Liver (tissue), 3 donors: ENCODE measurements around the gene FOXK2.
"Not testable (repeated sequence)": the region's sequence is repeated elsewhere in the genome, so short reads cannot be mapped to it uniquely, and the experiment has no call there.

ENCODE experiments used
- EGR1 ChIP-seq, 2 donors: IDR thresholded peaks; 2 replicates each; pipeline ENCODE4 v1.6.1; 2016 to 2018; ENCODE audit warnings: antibody characterized with exemption in 2 of 2, low read depth in 2 of 2
- FOXA1 ChIP-seq: IDR thresholded peaks from 2 replicates; pipeline ENCODE4 v1.6.1; 2016; ENCODE audit warnings: antibody characterized with exemption
- GABPA ChIP-seq, 2 donors: IDR thresholded peaks in 1 of 2; conservative IDR thresholded peaks in 1 of 2; 2 replicates each; pipeline ENCODE4 v1.6.1; 2016; ENCODE audit warnings: antibody characterized with exemption in 2 of 2, mild to moderate bottlenecking in 1 of 2, moderate library complexity in 1 of 2
- HNF4G ChIP-seq: IDR thresholded peaks from 2 replicates; pipeline ENCODE4 v1.6.1; 2016; ENCODE audit warnings: antibody characterized with exemption
- NR2F2 ChIP-seq: IDR thresholded peaks from 2 replicates; pipeline ENCODE4 v1.6.1; 2016; ENCODE audit warnings: antibody characterized with exemption
- RAD21 ChIP-seq, 2 donors: IDR thresholded peaks; 2 replicates each; pipeline ENCODE4 v1.6.1; 2016; ENCODE audit warnings: antibody characterized with exemption in 2 of 2, mild to moderate bottlenecking in 2 of 2
- SP1 ChIP-seq: IDR thresholded peaks from 2 replicates; pipeline ENCODE4 v1.6.1; 2018; ENCODE audit warnings: antibody characterized with exemption, mild to moderate bottlenecking
- YY1 ChIP-seq: IDR thresholded peaks from 2 replicates; pipeline ENCODE4 v1.6.1; 2016; ENCODE audit warnings: antibody characterized with exemption, mild to moderate bottlenecking
- TF ChIP-seq, protein P1 (sequence below): fragments of 150-350 bp; IDR thresholded peaks from 2 replicates; pipeline ENCODE4 v1.5.1; 2017; ENCODE audit warnings: improper control_type of control experiment, low read depth, low read length; ENCODE audit not compliant: missing input control
- TF ChIP-seq, protein P2 (sequence below): IDR thresholded peaks from 2 replicates; pipeline ENCODE4 v1.6.1; 2016; ENCODE audit warnings: antibody characterized with exemption
- TF ChIP-seq, protein P3 (sequence below): IDR thresholded peaks from 2 replicates; pipeline ENCODE4 v1.6.1; 2016; ENCODE audit warnings: antibody characterized with exemption
- TF ChIP-seq, protein P4 (sequence below): IDR thresholded peaks from 2 replicates; pipeline ENCODE4 v1.6.1; 2016; ENCODE audit warnings: antibody characterized with exemption, mild to moderate bottlenecking
- donor health status: healthy.
- donor health status: healthy.

DNA sequence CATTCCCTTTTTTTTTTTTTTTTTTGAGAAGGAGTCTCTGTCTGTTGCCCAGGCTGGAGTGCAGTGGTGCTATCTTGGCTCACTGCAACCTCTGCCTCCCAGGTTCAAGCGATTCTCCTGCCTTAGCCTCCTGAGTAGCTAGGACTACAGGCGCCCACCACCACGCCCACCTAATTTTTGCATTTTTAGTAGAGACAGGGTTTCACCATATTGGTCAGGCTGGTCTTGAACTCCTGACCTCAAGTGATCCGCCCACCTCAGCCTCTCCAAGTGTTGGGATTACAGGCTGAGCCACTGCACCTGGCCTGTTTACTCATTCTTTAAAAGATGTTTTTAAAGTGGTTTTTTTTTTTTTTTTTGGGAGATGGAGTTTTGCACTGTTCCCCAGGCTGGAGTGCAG, 44.2 kb downstream of the FOXK2 start:
- TF ChIP-seq, protein P1, sequence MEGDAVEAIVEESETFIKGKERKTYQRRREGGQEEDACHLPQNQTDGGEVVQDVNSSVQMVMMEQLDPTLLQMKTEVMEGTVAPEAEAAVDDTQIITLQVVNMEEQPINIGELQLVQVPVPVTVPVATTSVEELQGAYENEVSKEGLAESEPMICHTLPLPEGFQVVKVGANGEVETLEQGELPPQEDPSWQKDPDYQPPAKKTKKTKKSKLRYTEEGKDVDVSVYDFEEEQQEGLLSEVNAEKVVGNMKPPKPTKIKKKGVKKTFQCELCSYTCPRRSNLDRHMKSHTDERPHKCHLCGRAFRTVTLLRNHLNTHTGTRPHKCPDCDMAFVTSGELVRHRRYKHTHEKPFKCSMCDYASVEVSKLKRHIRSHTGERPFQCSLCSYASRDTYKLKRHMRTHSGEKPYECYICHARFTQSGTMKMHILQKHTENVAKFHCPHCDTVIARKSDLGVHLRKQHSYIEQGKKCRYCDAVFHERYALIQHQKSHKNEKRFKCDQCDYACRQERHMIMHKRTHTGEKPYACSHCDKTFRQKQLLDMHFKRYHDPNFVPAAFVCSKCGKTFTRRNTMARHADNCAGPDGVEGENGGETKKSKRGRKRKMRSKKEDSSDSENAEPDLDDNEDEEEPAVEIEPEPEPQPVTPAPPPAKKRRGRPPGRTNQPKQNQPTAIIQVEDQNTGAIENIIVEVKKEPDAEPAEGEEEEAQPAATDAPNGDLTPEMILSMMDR, result not testable (repeated sequence)
- TF ChIP-seq FOXA1; RAD21 (IDR thresholded peaks at IDR 0.05); YY1; HNF4G; EGR1 (IDR thresholded peaks at IDR 0.05; ENCODE audit: low read depth in 2 of 2); NR2F2; SP1; GABPA (IDR thresholded peaks at IDR 0.05 in 1 of 2, conservative IDR thresholded peaks at IDR 0.05 in 1 of 2): not testable (repeated sequence)
- TF ChIP-seq, protein P2, sequence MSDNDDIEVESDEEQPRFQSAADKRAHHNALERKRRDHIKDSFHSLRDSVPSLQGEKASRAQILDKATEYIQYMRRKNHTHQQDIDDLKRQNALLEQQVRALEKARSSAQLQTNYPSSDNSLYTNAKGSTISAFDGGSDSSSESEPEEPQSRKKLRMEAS, result not testable (repeated sequence)
- TF ChIP-seq, protein P3, sequence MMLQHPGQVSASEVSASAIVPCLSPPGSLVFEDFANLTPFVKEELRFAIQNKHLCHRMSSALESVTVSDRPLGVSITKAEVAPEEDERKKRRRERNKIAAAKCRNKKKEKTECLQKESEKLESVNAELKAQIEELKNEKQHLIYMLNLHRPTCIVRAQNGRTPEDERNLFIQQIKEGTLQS, result not testable (repeated sequence)
- TF ChIP-seq, protein P4, sequence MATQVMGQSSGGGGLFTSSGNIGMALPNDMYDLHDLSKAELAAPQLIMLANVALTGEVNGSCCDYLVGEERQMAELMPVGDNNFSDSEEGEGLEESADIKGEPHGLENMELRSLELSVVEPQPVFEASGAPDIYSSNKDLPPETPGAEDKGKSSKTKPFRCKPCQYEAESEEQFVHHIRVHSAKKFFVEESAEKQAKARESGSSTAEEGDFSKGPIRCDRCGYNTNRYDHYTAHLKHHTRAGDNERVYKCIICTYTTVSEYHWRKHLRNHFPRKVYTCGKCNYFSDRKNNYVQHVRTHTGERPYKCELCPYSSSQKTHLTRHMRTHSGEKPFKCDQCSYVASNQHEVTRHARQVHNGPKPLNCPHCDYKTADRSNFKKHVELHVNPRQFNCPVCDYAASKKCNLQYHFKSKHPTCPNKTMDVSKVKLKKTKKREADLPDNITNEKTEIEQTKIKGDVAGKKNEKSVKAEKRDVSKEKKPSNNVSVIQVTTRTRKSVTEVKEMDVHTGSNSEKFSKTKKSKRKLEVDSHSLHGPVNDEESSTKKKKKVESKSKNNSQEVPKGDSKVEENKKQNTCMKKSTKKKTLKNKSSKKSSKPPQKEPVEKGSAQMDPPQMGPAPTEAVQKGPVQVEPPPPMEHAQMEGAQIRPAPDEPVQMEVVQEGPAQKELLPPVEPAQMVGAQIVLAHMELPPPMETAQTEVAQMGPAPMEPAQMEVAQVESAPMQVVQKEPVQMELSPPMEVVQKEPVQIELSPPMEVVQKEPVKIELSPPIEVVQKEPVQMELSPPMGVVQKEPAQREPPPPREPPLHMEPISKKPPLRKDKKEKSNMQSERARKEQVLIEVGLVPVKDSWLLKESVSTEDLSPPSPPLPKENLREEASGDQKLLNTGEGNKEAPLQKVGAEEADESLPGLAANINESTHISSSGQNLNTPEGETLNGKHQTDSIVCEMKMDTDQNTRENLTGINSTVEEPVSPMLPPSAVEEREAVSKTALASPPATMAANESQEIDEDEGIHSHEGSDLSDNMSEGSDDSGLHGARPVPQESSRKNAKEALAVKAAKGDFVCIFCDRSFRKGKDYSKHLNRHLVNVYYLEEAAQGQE, result not testable (repeated sequence)
